GM19043 (cell line): ENCODE results near the gene SPPL2A.
"Not testable (repeated sequence)": the region's sequence is repeated elsewhere in the genome, so short reads cannot be mapped to it uniquely, and the experiment has no call there.

Experiments used
- ATAC-seq: cut with Tn5 transposase; IDR thresholded peaks from one replicate; pipeline ENCODE4 v1.9.1; 2021; ENCODE audit warnings: low read depth; ENCODE audit not compliant: unreplicated experiment

The SPPL2A gene

GRCh38 chr15:50765195-50765967 is at the start of gene SPPL2A:
SPPL2A (minus strand) TSS chr15:50765706; CDS start chr15:50765533, 173 bp downstream.
- ATAC-seq, result peak; percentile 76

GRCh38 chr15:50814634-50815033 is 49.1 kb upstream of the SPPL2A start:
- no peak for ATAC-seq

GRCh38 chr15:50813865-50814264 is 48.4 kb upstream of the SPPL2A start:
- no peak for ATAC-seq

GRCh38 chr15:50813089-50813488 is 47.6 kb upstream of the SPPL2A start:
- ATAC-seq, result no peak

GRCh38 chr15:50812181-50812506 is 46.6 kb upstream of the SPPL2A start:
- not testable (repeated sequence) for ATAC-seq

- ATAC-seq, result not testable (repeated sequence)
Measured at GRCh38 chr15:50811461-50812180, 46.1 kb upstream of the SPPL2A start.

- no peak for ATAC-seq
Measured at GRCh38 chr15:50810128-50810527, 44.6 kb upstream of the SPPL2A start.

- ATAC-seq, result no peak
Measured at GRCh38 chr15:50808728-50809127, 43.2 kb upstream of the SPPL2A start.

GRCh38 chr15:50803479-50804180 is 38.1 kb upstream of the SPPL2A start:
- no peak for ATAC-seq

- ATAC-seq, result no peak
Measured at GRCh38 chr15:50800715-50801114, 35.2 kb upstream of the SPPL2A start.

- no peak for ATAC-seq
Measured at GRCh38 chr15:50798684-50799083, 33.2 kb upstream of the SPPL2A start.

- no peak for ATAC-seq
Measured at GRCh38 chr15:50797926-50798325, 32.4 kb upstream of the SPPL2A start.

- no peak for ATAC-seq
Measured at GRCh38 chr15:50791486-50791885, 26.0 kb upstream of the SPPL2A start.

GRCh38 chr15:50790778-50791453 is 25.4 kb upstream of the SPPL2A start:
- ATAC-seq, result no peak

- ATAC-seq, result no peak
Measured at GRCh38 chr15:50786871-50787270, 21.4 kb upstream of the SPPL2A start.

- no peak for ATAC-seq
Measured at GRCh38 chr15:50786438-50786837, 20.9 kb upstream of the SPPL2A start.

GRCh38 chr15:50783895-50784294 is 18.4 kb upstream of the SPPL2A start:
- no peak for ATAC-seq

- ATAC-seq, result no peak
Measured at GRCh38 chr15:50783411-50783810, 17.9 kb upstream of the SPPL2A start.

- ATAC-seq, result no peak
Measured at GRCh38 chr15:50778086-50778485, 12.6 kb upstream of the SPPL2A start.

GRCh38 chr15:50777042-50777441 is 11.5 kb upstream of the SPPL2A start:
- no peak for ATAC-seq

- no peak for ATAC-seq
Measured at GRCh38 chr15:50774450-50774849, 8.9 kb upstream of the SPPL2A start.
